Aorta (tissue), 5 donors: ENCODE data around the gene PLD1. TPM values are rescaled to one million over a fixed set of nuclear protein-coding genes. Genes with fewer than 3 reads are reported as not detected.

Experiments used
- ATAC-seq: fragments of 200-7000 bp; cut with Tn5 transposase; one replicate; pipeline ENCODE4 v1.9.1; 2022; ENCODE audit warnings: moderate library complexity; ENCODE audit not compliant: low FRiP score
- DNase-seq, 2 donors: peaks; one replicate each; pipeline ENCODE4 v3.0.0-alpha.2; 2020
- H3K27ac ChIP-seq, 2 donors: one replicate each; pipeline ENCODE4 v1.5.1; 2013; ENCODE audit warnings: low read length in 2 of 2, mild to moderate bottlenecking in 2 of 2, moderate library complexity in 2 of 2, control low read depth in 1 of 2, inconsistent platforms in 1 of 2, low read depth in 1 of 2
- H3K27me3 ChIP-seq, 2 donors: one replicate each; pipeline ENCODE4 v1.6.1; 2013; ENCODE audit warnings: control low read depth in 1 of 2, low read length in 1 of 2, mild to moderate bottlenecking in 1 of 2, moderate library complexity in 1 of 2; ENCODE audit not compliant: insufficient read depth in 2 of 2, control insufficient read depth in 1 of 2
- H3K36me3 ChIP-seq, 2 donors: one replicate each; pipeline ENCODE4 v1.6.1; 2013; ENCODE audit warnings: control low read depth in 1 of 2, low read length in 1 of 2, mild to moderate bottlenecking in 1 of 2; ENCODE audit not compliant: insufficient read depth in 2 of 2, control insufficient read depth in 1 of 2
- H3K4me1 ChIP-seq, 2 donors: one replicate each; pipeline ENCODE4 v1.6.1; 2013; ENCODE audit warnings: low read length in 2 of 2, control low read depth in 1 of 2, mild to moderate bottlenecking in 1 of 2, moderate library complexity in 1 of 2; ENCODE audit not compliant: insufficient read depth in 2 of 2, control insufficient read depth in 1 of 2
- H3K4me3 ChIP-seq, 2 donors: one replicate each; pipeline ENCODE4 v1.5.1; 2013; ENCODE audit warnings: low read length in 2 of 2, control low read depth in 1 of 2, mild to moderate bottlenecking in 1 of 2
- H3K9me3 ChIP-seq: one replicate; pipeline ENCODE4 v1.6.1; 2013; ENCODE audit warnings: mild to moderate bottlenecking, low read length; ENCODE audit not compliant: control insufficient read depth
- WGBS, 2 donors: extraction: QIAGEN DNeasy Blood & Tissue Kit; methylation state at CpG; one replicate each; pipeline ENCODE4 v1.1.7; 2013; 5-methylcytosine and 5-hydroxymethylcytosine counted together
- intact Hi-C, 2 donors: fragments of 100-400 bp; cut with DNase I; formaldehyde crosslinking; loops; one replicate each; pipeline versions ENCODE4 v1.14.2 to v1.15.0; 2022
- polyA plus RNA-seq, 2 donors: library from polyadenylated mRNA; stranded (reverse); fragments of 200-250 nt; gene quantifications; one replicate each; pipeline ENCODE4 v1.2.3, GENCODE V29; 2013
- total RNA-seq, 2 donors: library from RNA; stranded (reverse); fragmentation: NEBNext Ultra II Directional; extraction: Animal tissue kit (Norgen Biotek cat#: 25700); gene quantifications; one replicate each; pipeline ENCODE4 v1.2.1, GENCODE V29; 2021
- donor health status: healthy with polysubstance abuse.
- donor health status: Bipolar disorder and iron deficiency.
- donor health status: DM: no; HTN: no; CAD: no.
- donor health status: DM: no; HTN: no; CAD: no.
- donor health status: DM: yes; HTN: yes; CAD: no.

PLD1 gene
- total and polyA plus RNA-seq, 4 donors: 19.1 to 41.3 (median 25.6) TPM

DNA sequence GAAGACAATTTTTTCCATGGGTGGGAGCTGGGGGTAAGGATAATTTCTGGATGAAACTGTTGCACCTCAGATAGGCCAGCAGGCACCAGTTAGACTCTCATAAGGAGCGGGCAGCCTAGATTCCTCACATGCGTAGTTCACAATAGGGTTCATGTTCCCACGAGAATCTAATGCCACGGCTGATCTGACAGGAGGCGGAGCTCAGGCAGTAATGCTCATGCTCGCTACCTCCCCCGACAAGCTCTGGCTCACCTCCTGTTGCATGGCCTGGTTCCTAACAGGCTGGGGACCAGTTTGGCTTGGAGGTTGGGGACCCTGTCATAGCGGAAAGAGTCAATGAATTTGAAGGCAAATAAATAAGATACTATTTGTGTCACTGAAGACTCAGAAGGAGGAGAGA, 105.5 kb downstream of the PLD1 start:
- Histone ChIP-seq H3K4me1 (peaks cover 0 to 8% of the 10 kb centered on the region in 2 donors), H3K4me3 (no peak overlapping the region), H3K9me3 (no peaks in the 10 kb centered on the region), H3K36me3 (peaks cover 0 to 2% of the 10 kb centered on the region in 2 donors), H3K27me3 (no peaks in the 10 kb centered on the region), H3K27ac (no peak overlapping the region)
- ATAC-seq (no peak), DNase-seq (no peak)
- 87 to 88% methylated on average over 8 of the region's 8 CpGs for WGBS, 2 donors
- intact Hi-C loops: loop anchor here (5.0 kb wide), 3 partner anchors 48 to 67 kb away; no protein-coding TSS in a partner anchor

GRCh38 chr3:171704002-171704401, 106.3 kb downstream of the PLD1 start:
- Histone ChIP-seq H3K27me3 (no peaks in the 10 kb centered on the region), H3K27ac (no peak overlapping the region), H3K9me3 (no peaks in the 10 kb centered on the region), H3K36me3 (peaks cover 0 to 2% of the 10 kb centered on the region in 2 donors), H3K4me3 (no peak overlapping the region), H3K4me1 (peaks cover 0 to 10% of the 10 kb centered on the region in 2 donors)
- intact Hi-C loops: loop anchor here (5.0 kb wide), 3 partner anchors 47 to 68 kb away; no protein-coding TSS in a partner anchor
- WGBS, 2 donors: 15 to 19% methylated on average over 2 of the region's 2 CpGs
- DNase-seq (no peak), ATAC-seq (no peak)

DNA sequence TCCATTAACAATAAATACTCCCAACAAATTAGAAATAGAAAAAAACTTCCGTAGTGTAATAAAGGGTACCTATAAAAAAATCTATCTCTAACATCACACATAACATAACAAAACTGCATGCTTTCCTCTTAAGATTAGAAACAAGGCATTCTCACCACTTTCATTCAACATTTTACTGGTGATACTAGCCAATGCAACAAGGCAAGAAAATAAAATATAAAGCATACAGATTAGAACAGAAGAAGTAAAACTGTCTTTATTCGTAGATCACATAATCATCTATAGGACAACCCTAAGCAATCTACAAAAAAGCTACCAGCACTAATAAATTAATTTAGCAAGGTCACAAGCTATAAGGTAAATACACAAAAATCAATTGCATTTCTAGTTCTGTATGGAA, 107.1 kb downstream of the PLD1 start:
- Histone ChIP-seq H3K9me3 (no peaks in the 10 kb centered on the region), H3K27ac (no peak overlapping the region), H3K4me3 (no peak overlapping the region), H3K4me1 (peaks cover 0 to 10% of the 10 kb centered on the region in 2 donors), H3K27me3 (no peaks in the 10 kb centered on the region), H3K36me3 (peaks cover 0 to 2% of the 10 kb centered on the region in 2 donors)
- intact Hi-C loops: loop anchor here (5.0 kb wide), 3 partner anchors 46 to 69 kb away; no protein-coding TSS in a partner anchor
- ATAC-seq (no peak), DNase-seq (no peak)
- WGBS, 2 donors: 97 to 99% methylated on average over 2 of the region's 2 CpGs

DNA sequence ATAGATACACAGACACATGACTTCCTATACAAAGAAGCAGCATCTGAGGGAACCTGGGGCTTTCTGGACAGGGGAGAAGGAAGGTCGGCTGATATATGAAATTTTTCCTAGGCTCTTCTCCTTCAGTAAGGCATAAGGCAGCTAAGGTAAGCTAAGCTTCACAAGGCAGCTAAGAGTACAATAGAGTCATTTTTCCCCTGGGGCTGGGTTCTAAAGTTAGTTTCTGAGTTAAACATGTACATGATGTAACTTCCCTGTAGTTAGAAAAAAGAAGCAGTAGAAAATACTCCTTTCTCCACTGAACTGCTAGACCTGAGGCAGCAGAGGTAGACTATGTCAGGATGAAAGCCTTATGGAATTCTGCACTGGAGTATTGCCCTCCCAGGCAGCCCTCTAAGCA, 109.6 kb downstream of the PLD1 start:
- intact Hi-C loops: loop anchor here (5.0 kb wide), 3 partner anchors 43 to 72 kb away; no protein-coding TSS in a partner anchor
- ATAC-seq (peak; percentile 29), DNase-seq (no peak)
- no peaks in the 10 kb centered on the region for H3K36me3 ChIP-seq
- H3K4me3 ChIP-seq: no peak overlapping the region
- no peaks in the 10 kb centered on the region for H3K27me3 ChIP-seq
- H3K4me1 ChIP-seq: peaks cover 0 to 10% of the 10 kb centered on the region in 2 donors
- H3K27ac ChIP-seq: peak overlapping the region in 1 of 2 donors; percentile 14
- H3K9me3 ChIP-seq: no peaks in the 10 kb centered on the region
- 77 to 89% methylated on average over 1 of the region's 1 CpG for WGBS, 2 donors

GRCh38 chr3:171700157-171700556, 110.1 kb downstream of the PLD1 start:
- 61 to 83% methylated on average over 2 of the region's 2 CpGs for WGBS, 2 donors
- intact Hi-C loops: loop anchor here (5.0 kb wide), 3 partner anchors 43 to 72 kb away; no protein-coding TSS in a partner anchor
- DNase-seq (no peak), ATAC-seq (no peak)
- Histone ChIP-seq H3K27ac (no peak overlapping the region), H3K4me3 (no peak overlapping the region), H3K36me3 (no peaks in the 10 kb centered on the region), H3K9me3 (no peaks in the 10 kb centered on the region), H3K27me3 (no peaks in the 10 kb centered on the region), H3K4me1 (peaks cover 0 to 10% of the 10 kb centered on the region in 2 donors)

DNA sequence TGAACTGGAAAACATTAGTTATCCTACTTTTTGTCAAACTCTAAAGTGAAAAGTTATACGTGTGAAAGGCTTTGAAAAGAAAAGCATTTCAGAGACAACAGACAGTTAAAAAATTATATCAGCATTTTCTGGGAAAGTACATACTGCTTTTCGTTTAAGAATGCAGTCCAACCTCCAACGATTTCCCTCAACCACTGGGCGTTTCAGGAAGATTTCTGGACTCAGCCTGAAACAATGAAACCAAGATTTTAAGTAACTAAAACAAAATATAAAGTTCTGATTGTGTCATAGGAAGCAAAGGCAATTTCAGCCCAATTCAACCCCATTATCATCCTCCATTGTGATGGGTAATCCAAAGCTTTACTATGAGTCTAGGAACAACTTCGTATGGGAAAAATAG, 110.7 kb downstream of the PLD1 start:
- Histone ChIP-seq H3K4me3 (no peak overlapping the region), H3K27ac (no peak overlapping the region), H3K4me1 (peaks cover 0 to 10% of the 10 kb centered on the region in 2 donors), H3K36me3 (no peaks in the 10 kb centered on the region), H3K27me3 (no peaks in the 10 kb centered on the region), H3K9me3 (no peaks in the 10 kb centered on the region)
- intact Hi-C loops: no loop called here
- no peak for DNase-seq
- ATAC-seq: no peak
- WGBS, 2 donors: 18 to 20% methylated on average over 5 of the region's 5 CpGs

DNA sequence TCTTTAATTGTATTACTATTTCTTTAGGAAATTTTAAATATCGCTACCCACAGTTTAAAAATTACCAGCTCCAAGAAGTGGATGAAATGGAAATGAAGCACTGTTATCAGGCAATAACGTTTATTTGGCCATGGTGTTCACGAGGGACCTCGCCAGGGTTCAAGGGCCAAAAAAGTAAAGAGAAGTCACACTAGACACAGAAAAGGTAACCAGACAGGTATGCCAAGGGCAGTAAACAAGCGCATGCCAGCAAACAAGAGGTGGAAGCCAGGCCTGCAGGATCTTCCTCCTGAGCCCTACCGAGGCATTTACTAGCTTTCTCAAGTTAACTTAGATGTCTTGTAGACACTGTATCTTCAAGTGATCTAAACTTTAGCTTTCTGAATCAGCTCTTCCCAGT, 113.5 kb downstream of the PLD1 start:
- DNase-seq (no peak), ATAC-seq (no peak)
- intact Hi-C loops: no loop called here
- 84 to 88% methylated on average over 6 of the region's 6 CpGs for WGBS, 2 donors
- Histone ChIP-seq H3K9me3 (no peaks in the 10 kb centered on the region), H3K4me3 (no peak overlapping the region), H3K27me3 (no peaks in the 10 kb centered on the region), H3K4me1 (peaks cover 0 to 10% of the 10 kb centered on the region in 2 donors), H3K27ac (no peak overlapping the region), H3K36me3 (no peaks in the 10 kb centered on the region)

DNA sequence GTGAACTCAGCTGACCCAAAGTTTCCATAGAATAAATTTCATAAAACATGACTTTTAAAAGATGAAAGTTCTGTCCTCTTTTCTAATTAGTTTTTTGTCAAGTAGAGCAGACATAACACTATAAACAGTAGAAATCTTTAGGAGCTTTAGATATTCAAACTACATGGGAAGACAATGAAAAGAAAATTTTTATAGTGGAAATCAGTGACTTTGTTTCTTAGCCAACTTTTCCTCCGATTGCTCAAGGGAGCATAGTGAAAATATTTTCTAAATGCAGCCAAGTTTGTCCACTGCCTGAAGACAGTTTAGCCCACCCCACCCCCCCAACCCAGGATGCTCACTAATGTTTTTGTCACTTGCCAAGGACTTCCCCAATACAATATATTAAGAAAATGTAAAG, 114.9 kb downstream of the PLD1 start:
- H3K27me3 ChIP-seq: no peaks in the 10 kb centered on the region
- H3K27ac ChIP-seq: no peak overlapping the region
- no peaks in the 10 kb centered on the region for H3K9me3 ChIP-seq
- DNase-seq (no peak), ATAC-seq (no peak)
- peaks cover 0 to 8% of the 10 kb centered on the region in 2 donors for H3K4me1 ChIP-seq
- WGBS, 2 donors: 8 to 10% methylated on average over 1 of the region's 1 CpG
- no peaks in the 10 kb centered on the region for H3K36me3 ChIP-seq
- intact Hi-C loops: no loop called here
- H3K4me3 ChIP-seq: no peak overlapping the region

GRCh38 chr3:171694888-171695287, 115.4 kb downstream of the PLD1 start:
- Histone ChIP-seq H3K27ac (no peak overlapping the region), H3K27me3 (no peaks in the 10 kb centered on the region), H3K4me1 (peaks cover 0 to 3% of the 10 kb centered on the region in 2 donors), H3K4me3 (no peak overlapping the region), H3K36me3 (no peaks in the 10 kb centered on the region), H3K9me3 (no peaks in the 10 kb centered on the region)
- WGBS, 2 donors: 86 to 94% methylated on average over 1 of the region's 1 CpG
- ATAC-seq (no peak), DNase-seq (no peak)
- intact Hi-C loops: no loop called here
